SK-MEL-5 (cell line): ENCODE measurements around the gene CDH22. TPM values are rescaled to one million over a fixed set of nuclear protein-coding genes. Genes with fewer than 3 reads are reported as not detected.

ENCODE experiments used
- DNase-seq: peaks from one replicate; pipeline ENCODE4 v3.0.0-alpha.2; 2016; ENCODE audit warnings: low read depth, low spot score
- in situ Hi-C: cut with HindIII; loops from 2 replicates; pipeline ENCODE4 v1.10.0; 2016; ENCODE audit warnings: low sequenced_read_pairs, high pct_unique_total_duplicates, low pct_unique_long_range_greater_than_20kb
- total RNA-seq: library from RNA; depleted of rRNA; stranded (reverse); fragments of >200 nt; shearing (Covaris generic); gene quantifications from 2 replicates; pipeline ENCODE4 v1.2.3, GENCODE V29; 2014; rRNA removed

The CDH22 gene
- total RNA-seq, 1 experiment from 2014 or later = not detected

- in situ Hi-C loops = no loop called here
- no peak for DNase-seq
Measured at GRCh38 chr20:46137816-46138215, 170.5 kb downstream of the CDH22 start.

- in situ Hi-C loops = no loop called here
Measured at GRCh38 chr20:46135856-46136633, 172.3 kb downstream of the CDH22 start.

GRCh38 chr20:46134716-46135115 lies 173.6 kb downstream of the CDH22 start:
- in situ Hi-C loops = no loop called here
- DNase-seq = no peak

More at GRCh38 chr20:46135856-46136633, 172.3 kb downstream of the CDH22 start:
- DNase-seq = no peak

- in situ Hi-C loops = no loop called here
- no peak for DNase-seq
Measured at GRCh38 chr20:46133886-46134654, 174.2 kb downstream of the CDH22 start.

GRCh38 chr20:46132705-46133120 lies 175.6 kb downstream of the CDH22 start:
- in situ Hi-C loops = no loop called here
- DNase-seq = peak; percentile 71

GRCh38 chr20:46131396-46131795 lies 176.9 kb downstream of the CDH22 start:
- DNase-seq = no peak

GRCh38 chr20:46130534-46130933 lies 177.8 kb downstream of the CDH22 start:
- DNase-seq = no peak
- in situ Hi-C loops = no loop called here

More at GRCh38 chr20:46131396-46131795, 176.9 kb downstream of the CDH22 start:
- in situ Hi-C loops = no loop called here

- in situ Hi-C loops = no loop called here
- no peak for DNase-seq
Measured at GRCh38 chr20:46129955-46130481, 178.3 kb downstream of the CDH22 start.

GRCh38 chr20:46128310-46129151 lies 179.8 kb downstream of the CDH22 start:
- in situ Hi-C loops = no loop called here
- peak; percentile 64 for DNase-seq

GRCh38 chr20:46127396-46128010 lies 180.8 kb downstream of the CDH22 start:
- in situ Hi-C loops = no loop called here
- no peak for DNase-seq

GRCh38 chr20:46126440-46127056 lies 181.8 kb downstream of the CDH22 start:
- DNase-seq = no peak
- in situ Hi-C loops = no loop called here

Other genes starting within 250 kb of the CDH22 start
- gene NCOA5, start 218.5 kb downstream of the CDH22 start, total RNA-seq = 15.9 and 16.6 TPM in 2 replicates
- not detected in 2 replicates for gene CD40, start 190.2 kb downstream of the CDH22 start, total RNA-seq
- 41.1 and 44.9 TPM in 2 replicates for gene ELMO2, start 98.1 kb upstream of the CDH22 start, total RNA-seq
- gene ZNF334, start 205.1 kb upstream of the CDH22 start, total RNA-seq = not detected in 2 replicates
- gene OCSTAMP, start 242.2 kb upstream of the CDH22 start, total RNA-seq = not detected in 2 replicates